DMS53 (cell line): ENCODE data around the gene SPDYC.
"Not testable (repeated sequence)": the region's sequence is repeated elsewhere in the genome, so short reads cannot be mapped to it uniquely, and the experiment has no call there.

Source experiments
- DNase-seq: peaks from one replicate; lab custom pipeline; 2025; lab: John Stamatoyannopoulos, UW

Gene SPDYC

DNA sequence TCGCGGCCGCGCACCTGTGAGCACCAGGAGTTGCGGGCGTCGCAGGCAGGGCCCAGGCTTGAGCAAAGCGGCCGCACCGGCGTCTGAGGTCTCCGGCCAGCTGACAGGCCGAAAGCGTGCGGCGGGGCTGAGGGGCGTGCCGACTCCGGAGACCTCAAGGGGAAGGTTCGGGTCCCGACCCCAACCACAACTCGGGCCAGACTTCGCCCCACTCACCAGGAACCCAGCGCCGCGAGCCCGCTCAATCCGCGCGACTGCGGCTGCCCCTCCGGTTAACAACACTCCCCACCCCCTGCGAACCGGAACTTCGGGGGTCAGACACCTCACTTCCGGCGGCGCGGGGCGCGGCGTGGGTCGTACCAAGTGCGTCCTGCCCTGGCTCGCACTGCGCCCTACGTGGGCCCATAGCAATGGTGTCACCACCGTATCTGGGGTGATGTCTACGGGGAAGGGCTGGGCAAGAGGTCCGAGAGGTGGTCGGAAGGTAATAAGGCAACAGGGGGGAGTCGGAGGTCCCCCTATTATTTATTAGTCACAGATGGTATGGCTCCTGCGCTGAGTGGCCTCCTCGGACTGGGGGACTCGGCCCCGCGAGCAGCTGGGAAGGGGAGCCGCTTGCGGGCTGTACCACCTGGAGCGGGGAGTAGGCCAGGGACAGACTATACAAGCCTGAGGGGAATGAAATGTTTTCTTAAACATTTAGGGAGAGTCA is 35.6 kb upstream of the SPDYC start, which contains the start of gene SYVN1:
Gene SYVN1 (minus strand): TSS at position 280 of the 712 bp plus-strand sequence. CDS start 918 bp downstream, outside the sequence.
- DNase-seq = peak; percentile 96

DNA sequence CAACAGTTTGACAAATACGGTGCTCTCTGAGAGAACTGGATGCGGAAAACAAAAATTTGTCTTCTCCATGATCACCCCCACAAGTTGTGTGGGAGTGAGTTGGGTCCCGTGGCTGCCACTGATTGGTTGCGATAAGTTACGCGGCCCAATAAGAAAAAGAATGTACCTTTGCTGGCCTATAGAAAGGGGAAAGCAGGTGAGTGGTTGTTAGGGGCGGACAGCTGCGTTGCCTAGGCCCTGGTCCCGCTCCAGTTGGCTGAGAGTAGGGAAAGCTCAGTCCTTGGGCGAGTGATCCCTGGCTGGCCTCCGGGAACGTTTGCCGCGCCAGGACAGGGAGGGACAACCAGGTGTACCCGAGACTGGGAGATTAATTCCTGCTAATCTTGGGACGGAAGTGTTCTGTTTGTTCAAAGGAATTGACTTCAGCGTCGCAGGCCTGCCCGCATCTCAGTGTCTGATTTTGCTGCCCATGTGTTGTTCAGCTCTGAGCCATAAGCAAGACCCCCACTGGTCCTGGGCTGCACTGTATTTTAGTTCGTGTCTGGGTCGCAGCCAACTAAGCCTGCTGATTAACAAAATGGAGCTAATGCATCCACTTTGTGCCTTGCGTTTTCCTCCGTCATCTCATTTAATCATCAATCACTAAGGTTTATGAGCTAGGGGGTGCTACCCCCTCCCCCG is 34.9 kb upstream of the SPDYC start:
- DNase-seq = peak; percentile 99

DNA sequence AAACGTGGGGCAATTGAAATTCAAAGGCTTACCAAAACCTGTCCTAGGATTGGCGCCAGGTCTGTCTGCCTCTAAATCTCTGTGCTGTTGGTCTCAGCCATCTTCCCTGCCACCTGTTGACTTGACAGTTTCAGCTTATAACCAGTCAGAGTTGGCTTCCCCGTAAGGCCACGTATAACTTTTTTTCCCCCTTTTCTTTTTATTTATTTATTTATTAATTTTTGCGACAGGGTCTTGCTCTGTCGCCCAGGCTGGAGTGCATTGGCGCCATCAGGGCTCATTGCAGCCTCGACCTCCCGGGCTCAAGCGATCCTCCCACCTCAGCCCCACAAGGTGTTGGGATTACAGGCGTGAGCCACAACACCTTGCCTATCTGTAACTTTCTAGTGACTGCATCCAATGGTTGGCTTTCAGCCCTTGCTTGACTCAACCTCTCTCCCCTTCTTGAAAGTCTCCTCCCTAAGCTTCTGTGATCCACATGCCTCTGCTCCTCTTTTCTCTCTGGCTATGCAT is 34.3 kb upstream of the SPDYC start:
- peak; percentile 64 for DNase-seq

GRCh38 chr11:65136515-65137096 is 33.4 kb upstream of the SPDYC start:
- no peak for DNase-seq

DNA sequence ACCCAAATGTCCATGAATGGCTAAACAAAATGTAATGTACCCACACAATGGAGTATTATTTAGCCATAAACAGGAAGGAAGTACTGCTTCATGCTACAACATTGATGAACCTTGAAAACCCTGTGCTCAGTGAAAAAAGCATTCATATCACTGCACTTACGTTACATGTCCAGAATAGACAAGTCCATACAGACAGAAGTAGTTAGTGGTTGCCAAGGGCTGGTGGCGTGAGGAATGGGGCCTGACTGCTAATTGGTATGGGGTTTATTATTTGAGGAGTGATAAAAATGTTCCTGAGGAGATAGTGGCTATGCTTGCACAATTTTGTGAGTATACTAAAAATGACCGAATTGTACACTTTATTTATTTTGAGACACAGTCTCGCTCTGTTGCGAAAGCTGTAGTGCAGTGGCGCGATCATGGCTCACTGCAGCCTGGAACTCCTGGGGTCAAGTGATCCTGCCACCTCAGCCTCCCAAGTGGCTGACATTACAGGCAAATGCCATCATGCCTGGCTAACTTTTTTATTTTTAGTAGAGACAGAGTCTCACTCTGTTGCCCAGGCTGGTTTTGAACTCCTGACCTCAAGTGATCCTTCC is 28.0 kb upstream of the SPDYC start:
- no peak for DNase-seq

- no peak for DNase-seq
Measured at GRCh38 chr11:65147352-65148075, 22.5 kb upstream of the SPDYC start.

DNA sequence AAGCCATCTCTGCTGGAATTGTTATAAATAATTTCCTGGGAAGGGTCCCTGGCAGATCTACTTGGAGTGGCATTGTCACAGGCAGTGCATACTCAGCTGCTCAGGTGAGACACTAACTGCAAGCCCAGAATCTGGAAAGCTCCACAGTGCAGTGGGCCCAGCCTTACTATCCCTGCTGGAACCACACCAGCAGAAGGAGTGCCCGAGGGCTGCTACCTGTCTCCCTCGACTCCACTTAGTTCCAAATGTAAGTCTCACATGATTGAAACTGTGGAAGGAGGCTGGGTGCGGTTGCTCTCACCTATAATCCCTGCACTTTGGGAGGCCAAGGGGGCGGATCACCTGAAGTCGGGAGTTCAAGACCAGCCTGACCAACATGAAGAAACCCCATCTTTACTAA is 21.4 kb upstream of the SPDYC start:
- no peak for DNase-seq

- DNase-seq = not testable (repeated sequence)
Measured at GRCh38 chr11:65150131-65150508, 19.9 kb upstream of the SPDYC start.

DNA sequence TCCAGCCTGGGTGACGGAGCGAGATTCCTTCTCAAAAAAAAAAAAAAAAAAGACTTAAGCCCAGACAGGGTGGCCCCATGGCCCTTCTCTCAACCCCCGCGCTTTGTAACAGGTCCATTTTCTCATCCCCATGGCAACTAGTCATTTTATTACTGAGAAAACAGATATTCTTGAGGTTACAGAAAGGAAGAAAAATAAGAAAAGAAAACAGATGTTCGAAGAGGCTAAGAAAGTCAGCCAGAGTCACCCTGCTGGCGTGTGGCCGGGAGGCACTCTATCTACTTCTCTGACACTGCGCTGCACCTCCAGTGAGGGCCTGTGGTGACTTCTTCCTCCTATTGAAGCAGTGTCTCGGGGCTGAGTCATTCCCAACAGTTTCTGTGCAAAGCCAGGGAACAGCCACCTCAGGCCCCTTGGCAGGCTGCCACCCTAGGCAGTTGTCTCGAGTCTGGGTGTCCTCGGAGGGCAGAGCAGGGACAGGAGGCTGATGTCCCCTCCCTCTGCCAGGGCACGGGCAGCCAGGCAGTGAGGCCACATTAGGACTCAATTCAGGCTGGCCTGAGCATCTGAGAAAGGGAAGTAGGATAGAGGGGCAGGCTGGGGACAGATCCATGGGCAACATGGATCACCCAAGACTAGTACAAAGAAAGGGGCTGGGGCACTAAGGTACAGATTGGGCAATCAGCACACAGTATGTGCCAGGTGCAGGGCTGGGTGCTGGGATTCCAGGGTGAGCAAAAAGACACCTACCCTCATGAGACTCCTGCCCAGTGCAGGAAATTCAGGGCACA is 19.3 kb upstream of the SPDYC start:
- peak; percentile 98 for DNase-seq

DNA sequence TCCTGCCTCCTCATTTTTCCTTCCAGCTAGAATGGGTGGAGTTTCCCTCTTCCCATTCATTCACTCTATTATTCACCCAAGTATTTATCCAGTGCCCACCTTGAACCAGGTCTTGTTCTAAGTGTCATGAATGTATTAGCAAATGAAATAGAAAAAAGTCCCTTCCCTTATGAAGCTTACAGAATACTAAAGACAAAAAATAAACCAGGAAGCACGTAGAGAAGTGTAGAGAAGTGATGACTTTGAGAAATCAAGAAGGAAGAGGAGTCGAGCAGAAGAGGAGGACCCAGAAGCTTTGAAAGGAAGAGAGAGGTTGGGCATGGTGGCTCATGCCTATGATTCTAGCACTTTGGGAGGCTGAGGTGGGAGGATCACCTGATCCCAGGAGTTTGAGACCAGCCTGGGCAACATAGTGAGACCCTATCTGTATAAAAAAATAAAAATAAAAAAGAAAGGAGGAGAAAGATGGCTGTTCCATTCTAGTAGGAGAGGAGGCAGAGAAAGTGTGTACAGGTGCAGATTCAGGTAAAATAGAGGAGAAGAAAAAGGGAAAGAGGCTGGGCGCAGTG is 18.6 kb upstream of the SPDYC start:
- DNase-seq = no peak

DNA sequence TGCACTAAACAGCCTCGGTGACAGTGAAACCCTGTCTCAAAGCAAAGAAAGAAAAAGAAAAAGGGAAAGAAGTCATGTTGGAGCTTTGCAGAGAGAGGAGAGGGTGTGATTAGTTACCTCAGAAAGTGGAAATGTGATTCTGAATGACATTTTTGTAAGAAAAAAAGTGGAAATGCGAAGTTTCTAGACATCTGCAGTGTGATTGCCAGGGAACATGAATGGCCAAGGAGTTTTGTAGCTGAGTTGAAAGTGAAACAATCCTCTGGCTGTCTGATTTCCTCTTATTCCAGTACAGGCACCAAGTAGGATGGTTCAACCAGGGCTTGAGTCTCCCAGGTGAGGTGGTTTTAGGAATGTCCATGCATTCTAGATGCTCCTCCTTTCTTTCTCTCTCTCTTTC is 17.9 kb upstream of the SPDYC start:
- no peak for DNase-seq

DNA sequence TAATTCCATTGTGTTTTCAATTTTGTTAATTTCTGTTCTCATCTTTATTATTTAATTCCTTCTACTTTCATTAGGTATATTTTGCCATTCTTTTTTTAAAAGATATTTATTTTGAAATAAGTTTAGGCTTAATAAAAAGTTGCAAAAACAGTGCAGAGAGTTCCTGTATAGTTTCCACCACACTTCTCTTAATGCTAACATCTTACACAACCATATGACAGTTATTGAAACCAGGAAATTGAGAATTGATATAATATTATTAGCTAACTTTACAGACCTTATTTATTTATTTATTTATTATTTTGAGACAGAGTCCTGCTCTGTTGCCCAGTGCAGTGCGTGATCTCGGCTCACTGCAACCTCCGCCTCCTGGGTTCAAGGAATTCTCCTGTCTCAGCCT is 13.8 kb upstream of the SPDYC start:
- no peak for DNase-seq

DNA sequence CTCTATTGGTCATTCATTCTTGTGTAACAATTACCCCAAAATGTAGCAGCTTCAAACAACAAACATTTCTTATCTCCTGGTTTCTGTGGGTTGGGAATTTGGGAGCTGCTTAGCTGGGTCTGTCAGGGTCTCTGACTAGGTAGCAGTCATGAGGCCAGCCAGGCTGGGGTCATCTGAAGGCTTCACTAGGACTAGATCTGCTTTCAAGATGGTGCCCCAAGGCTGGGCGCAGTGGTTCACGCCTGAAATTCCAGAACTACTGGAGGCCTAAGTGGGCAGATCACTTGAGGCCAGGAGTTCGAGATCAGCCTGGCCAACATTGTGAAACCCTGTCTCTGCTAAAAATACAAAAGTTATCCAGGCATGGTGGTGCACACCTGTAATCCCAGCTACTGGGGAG is 13.1 kb upstream of the SPDYC start:
- DNase-seq = no peak

GRCh38 chr11:65157336-65157735 is 12.7 kb upstream of the SPDYC start:
- DNase-seq = no peak

- DNase-seq = no peak
Measured at GRCh38 chr11:65159012-65159411, 11.0 kb upstream of the SPDYC start.

DNA sequence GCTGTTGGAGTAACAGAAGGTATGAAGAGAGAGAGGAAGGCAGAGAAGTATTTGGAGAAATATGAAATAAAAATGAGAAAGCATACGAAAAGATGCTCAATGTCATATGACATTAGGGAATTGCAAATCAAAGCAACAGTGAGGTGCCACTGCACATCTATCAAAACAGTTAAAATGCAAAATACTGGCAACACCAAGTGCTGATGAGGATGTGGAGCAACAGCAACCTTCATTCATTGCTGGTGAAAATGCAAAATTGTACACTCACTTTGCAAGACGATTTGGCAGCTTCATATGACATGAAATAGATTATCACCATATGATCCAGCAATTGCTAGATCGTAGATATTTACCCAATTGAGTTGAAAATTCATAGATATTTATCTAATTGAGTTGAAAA is 9.4 kb upstream of the SPDYC start:
- no peak for DNase-seq

DNA sequence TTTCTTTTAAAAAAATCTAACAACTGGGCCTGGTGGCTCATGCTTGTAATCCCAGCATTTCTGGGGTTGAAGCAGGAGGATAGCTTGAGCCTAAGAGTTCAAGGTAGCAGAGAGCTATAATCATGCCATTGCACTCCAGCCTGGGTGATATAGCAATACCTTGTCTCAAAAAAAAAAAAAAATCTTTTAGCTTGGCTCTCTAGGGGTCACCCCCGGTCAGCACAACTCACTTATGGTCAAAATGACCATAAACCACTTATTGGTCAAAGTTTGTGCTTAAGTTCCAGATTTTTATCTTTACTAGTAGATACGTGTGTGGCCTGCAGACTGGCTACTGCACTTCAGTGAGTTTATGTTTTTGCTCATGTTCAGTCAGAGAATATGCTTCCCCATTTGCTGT is 6.3 kb upstream of the SPDYC start:
- no peak for DNase-seq

DNA sequence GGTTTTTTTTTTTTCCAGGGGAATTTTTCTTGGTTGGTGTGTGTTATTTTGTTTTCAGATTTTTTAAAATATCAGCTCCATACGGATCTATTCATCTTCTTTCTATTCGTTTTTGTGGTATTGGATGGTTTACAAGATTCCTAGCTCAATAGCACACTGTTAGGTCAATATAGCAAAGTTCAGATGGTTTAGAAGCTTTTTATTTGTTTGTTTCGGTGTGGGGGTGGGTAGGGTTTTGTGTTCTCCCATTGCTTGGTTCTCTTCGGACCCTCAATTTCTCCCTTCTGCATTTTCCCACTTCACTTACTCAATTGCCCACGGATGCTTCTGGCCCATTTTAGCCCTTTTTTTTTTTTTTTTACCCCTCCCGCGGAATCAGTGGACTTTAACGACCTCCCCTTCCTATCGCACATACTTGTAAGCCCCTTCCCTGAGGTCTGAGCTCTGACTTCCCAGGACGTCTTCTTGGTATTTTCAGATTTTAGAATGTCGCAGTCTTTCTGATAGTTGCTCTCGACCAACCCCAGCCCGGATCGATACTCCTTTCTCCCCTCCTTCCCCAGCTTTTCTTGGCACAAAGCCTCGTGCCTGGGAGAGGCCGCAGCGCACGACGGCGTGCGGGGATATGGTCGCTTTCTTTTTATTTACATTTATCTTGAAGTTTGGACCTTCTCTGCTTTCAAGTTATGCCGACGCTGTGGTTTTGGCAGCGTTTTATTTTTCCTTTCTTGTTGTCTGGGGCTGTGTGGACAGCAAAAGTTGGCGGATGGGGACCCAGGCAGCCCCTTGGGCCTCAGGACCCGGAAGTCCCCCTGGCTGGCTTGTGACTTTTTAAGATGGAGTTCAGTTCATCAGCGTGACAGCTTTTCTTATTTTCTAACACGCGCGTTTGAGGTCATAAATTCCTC is 4.4 kb upstream of the SPDYC start:
- peak; percentile 68 for DNase-seq

DNA sequence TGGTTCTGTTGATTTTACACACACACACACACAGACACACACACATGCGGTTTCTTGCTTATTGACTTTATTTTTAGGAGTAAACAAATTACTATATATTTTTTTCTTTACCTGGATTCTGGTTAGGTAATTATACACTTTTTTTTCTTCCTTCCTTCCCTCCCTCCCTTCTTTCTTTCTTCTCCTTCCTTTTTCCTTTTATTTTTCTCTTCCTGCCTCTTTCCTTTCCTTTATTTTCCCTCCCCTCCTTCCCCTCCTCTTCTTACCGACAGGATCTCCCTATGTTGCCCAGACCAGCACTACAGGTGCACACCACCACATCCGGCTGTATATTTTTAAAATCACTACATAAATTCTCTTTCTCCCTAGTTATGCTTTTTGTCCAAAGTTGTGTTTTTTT is 3.1 kb upstream of the SPDYC start:
- no peak for DNase-seq

DNA sequence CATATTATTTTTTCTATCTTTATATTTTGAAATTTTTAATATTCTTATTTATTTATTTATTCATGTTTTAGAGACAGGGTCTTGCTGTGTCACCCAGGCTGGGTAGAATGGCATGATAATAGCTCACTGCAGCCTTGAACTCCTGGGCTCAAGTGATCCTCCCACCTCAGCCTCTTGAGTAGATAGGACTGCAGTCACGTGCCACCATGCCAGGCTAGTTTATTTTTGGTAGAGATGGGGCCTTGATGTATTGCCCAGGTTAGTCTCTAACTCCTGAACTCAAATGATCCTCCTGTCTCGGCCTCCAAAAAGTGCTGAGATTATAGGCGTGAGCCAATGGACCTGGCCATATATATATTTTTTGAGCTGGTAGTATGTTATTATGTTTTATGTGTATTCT is 2.4 kb upstream of the SPDYC start:
- DNase-seq = no peak
